ENCODE data around the gene PPM1L. TPM values are rescaled to one million over a fixed set of nuclear protein-coding genes. Genes with fewer than 3 reads are reported as not detected.

The PPM1L gene
- total RNA-seq, 2 donors from 2014 or later, result 7.6 to 13.7 TPM

GRCh38 chr3:161014843-161015749 lies 259.1 kb downstream of the PPM1L start:
- H3K4me3 ChIP-seq, result no peak overlapping the region
- 71 to 76% methylated on average over 4 of the region's 4 CpGs for WGBS, 2 donors
- no peak for TF ChIP-seq POLR2A (IDR thresholded peaks at IDR 0.05)
- TF ChIP-seq, protein P1, sequence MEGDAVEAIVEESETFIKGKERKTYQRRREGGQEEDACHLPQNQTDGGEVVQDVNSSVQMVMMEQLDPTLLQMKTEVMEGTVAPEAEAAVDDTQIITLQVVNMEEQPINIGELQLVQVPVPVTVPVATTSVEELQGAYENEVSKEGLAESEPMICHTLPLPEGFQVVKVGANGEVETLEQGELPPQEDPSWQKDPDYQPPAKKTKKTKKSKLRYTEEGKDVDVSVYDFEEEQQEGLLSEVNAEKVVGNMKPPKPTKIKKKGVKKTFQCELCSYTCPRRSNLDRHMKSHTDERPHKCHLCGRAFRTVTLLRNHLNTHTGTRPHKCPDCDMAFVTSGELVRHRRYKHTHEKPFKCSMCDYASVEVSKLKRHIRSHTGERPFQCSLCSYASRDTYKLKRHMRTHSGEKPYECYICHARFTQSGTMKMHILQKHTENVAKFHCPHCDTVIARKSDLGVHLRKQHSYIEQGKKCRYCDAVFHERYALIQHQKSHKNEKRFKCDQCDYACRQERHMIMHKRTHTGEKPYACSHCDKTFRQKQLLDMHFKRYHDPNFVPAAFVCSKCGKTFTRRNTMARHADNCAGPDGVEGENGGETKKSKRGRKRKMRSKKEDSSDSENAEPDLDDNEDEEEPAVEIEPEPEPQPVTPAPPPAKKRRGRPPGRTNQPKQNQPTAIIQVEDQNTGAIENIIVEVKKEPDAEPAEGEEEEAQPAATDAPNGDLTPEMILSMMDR (IDR thresholded peaks at IDR 0.05), result no peak
- H3K36me3 ChIP-seq (replicated peaks in 1 of 2; ENCODE audit: insufficient read depth in 1 of 2, low read depth in 2 of 2), result no peaks in the 10 kb centered on the region
- DNase-seq (peak in 1 of 4 donors; percentile 10), ATAC-seq (no peak)
- no peak overlapping the region for H3K27ac ChIP-seq
- H3K27me3 ChIP-seq, result no peaks in the 10 kb centered on the region
- intact Hi-C loops (cut with DNase I), result no loop called here
- no peaks in the 10 kb centered on the region for H3K9me3 ChIP-seq
- no peaks in the 10 kb centered on the region for H3K4me1 ChIP-seq

- TF ChIP-seq, protein P1 (IDR thresholded peaks at IDR 0.05), result no peak
- TF ChIP-seq POLR2A (IDR thresholded peaks at IDR 0.05), result no peak
- Histone ChIP-seq H3K9me3 (no peaks in the 10 kb centered on the region), H3K36me3 (replicated peaks in 1 of 2; ENCODE audit: insufficient read depth in 1 of 2, low read depth in 2 of 2) (no peaks in the 10 kb centered on the region), H3K27me3 (no peaks in the 10 kb centered on the region), H3K4me1 (no peaks in the 10 kb centered on the region), H3K4me3 (no peak overlapping the region), H3K27ac (no peak overlapping the region)
- intact Hi-C loops (cut with DNase I), result no loop called here
- WGBS, 2 donors, result 76 to 78% methylated on average over 6 of the region's 6 CpGs
- DNase-seq (no peak), ATAC-seq (no peak)
Measured at GRCh38 chr3:161016417-161017313, 260.6 kb downstream of the PPM1L start.

- Histone ChIP-seq H3K27ac (no peak overlapping the region), H3K36me3 (replicated peaks in 1 of 2; ENCODE audit: insufficient read depth in 1 of 2, low read depth in 2 of 2) (no peaks in the 10 kb centered on the region), H3K27me3 (no peaks in the 10 kb centered on the region), H3K4me1 (no peaks in the 10 kb centered on the region), H3K4me3 (no peak overlapping the region), H3K9me3 (peaks cover 0 to 3% (median 0%) of the 10 kb centered on the region in 3 donors)
- intact Hi-C loops (cut with DNase I), result no loop called here
- WGBS, 2 donors, result 90 to 95% methylated on average over 2 of the region's 2 CpGs
- TF ChIP-seq POLR2A (IDR thresholded peaks at IDR 0.05), result no peak
- TF ChIP-seq, protein P1 (IDR thresholded peaks at IDR 0.05), result no peak
- ATAC-seq (no peak), DNase-seq (no peak)
Measured at GRCh38 chr3:161017971-161018370, 261.9 kb downstream of the PPM1L start.

DNA sequence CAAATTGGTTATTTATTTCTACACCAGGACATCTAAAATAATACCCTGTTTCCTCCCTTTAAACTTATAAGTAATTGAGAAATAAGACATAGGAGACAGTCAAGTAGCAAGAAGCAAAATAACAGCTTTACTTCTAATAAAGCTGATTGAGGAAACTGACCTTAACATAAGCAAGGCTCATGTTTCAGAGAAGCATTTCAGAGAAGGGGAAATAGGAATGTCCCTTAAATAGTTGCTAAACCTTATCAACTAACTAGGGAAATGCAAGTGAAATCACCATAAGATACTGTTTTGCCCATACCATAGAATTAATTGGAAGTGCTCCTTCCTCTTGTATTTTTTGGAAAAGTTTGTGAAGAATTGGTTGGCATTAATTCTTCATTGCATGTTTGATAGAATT lies 264.2 kb downstream of the PPM1L start:
- TF ChIP-seq, protein P1 (IDR thresholded peaks at IDR 0.05), result no peak
- TF ChIP-seq POLR2A (IDR thresholded peaks at IDR 0.05), result no peak
- no peak overlapping the region for H3K27ac ChIP-seq
- no peaks in the 10 kb centered on the region for H3K36me3 ChIP-seq (replicated peaks in 1 of 2; ENCODE audit: insufficient read depth in 1 of 2, low read depth in 2 of 2)
- ATAC-seq (no peak), DNase-seq (no peak)
- H3K27me3 ChIP-seq, result no peaks in the 10 kb centered on the region
- intact Hi-C loops (cut with DNase I), result no loop called here
- H3K4me3 ChIP-seq, result no peak overlapping the region
- H3K4me1 ChIP-seq, result no peaks in the 10 kb centered on the region
- peaks cover 0 to 9% (median 0%) of the 10 kb centered on the region in 3 donors for H3K9me3 ChIP-seq
